Peyer's patch (tissue), 4 donors: ENCODE measurements around the gene LIG1. TPM values are rescaled to one million over a fixed set of nuclear protein-coding genes. Genes with fewer than 3 reads are reported as not detected.
A peak's percentile ranks its signal among the peaks of the same experiment; 100 is the strongest.

Experiments
- DNase-seq, 3 donors: peaks; one replicate each; pipeline ENCODE4 v3.0.0-alpha.2; 2017 to 2019
- H3K27ac ChIP-seq, 4 donors: fragments of 200-600 bp; sonication (generic); one replicate each; pipeline ENCODE4 v1.5.1; 2016 to 2019
- H3K27me3 ChIP-seq, 2 donors: fragments of 200-600 bp; sonication (generic); one replicate each; pipeline ENCODE4 v1.5.1; 2019
- H3K36me3 ChIP-seq, 3 donors: fragments of 200-600 bp; sonication (generic); one replicate each; pipeline ENCODE4 v1.5.1; 2016 to 2019
- H3K4me1 ChIP-seq, 4 donors: fragments of 200-600 bp; sonication (generic); one replicate each; pipeline ENCODE4 v1.5.1; 2016 to 2019
- H3K4me3 ChIP-seq, 4 donors: fragments of 200-600 bp; sonication (generic); 1 replicate in 3 of 4; 2 replicates in 1 of 4; pipeline ENCODE4 v1.5.1; 2016 to 2019; ENCODE audit warnings: mild to moderate bottlenecking in 1 of 4
- H3K9me3 ChIP-seq, 4 donors: fragments of 200-600 bp; sonication (generic); one replicate each; pipeline ENCODE4 v1.5.1; 2016 to 2019; ENCODE audit warnings: mild to moderate bottlenecking in 1 of 4
- POLR2A ChIP-seq, 2 donors: fragments of 450-650 bp; IDR thresholded peaks; one replicate each; pipeline ENCODE4 v1.5.1; 2017; ENCODE audit warnings: antibody characterized with exemption in 2 of 2, mild to moderate bottlenecking in 2 of 2, moderate library complexity in 2 of 2
- total RNA-seq, 4 donors: library from RNA; depleted of rRNA; stranded (reverse); fragments of >200 nt; gene quantifications; one replicate each; pipeline ENCODE4 v1.1.0, GENCODE V29; 2016
- TF ChIP-seq, protein P1 (sequence below), 6 experiments: fragments of 450-650 bp in 4 of 6; fragments of 200-600 bp in 2 of 6; sonication (generic) in 1 of 6; IDR thresholded peaks; one replicate each; pipeline ENCODE4 v1.5.1; 2017 to 2019; ENCODE audit warnings: antibody characterized with exemption in 6 of 6, mild to moderate bottlenecking in 3 of 6, moderate library complexity in 1 of 6

LIG1 gene
- total RNA-seq, 4 donors from 2014 or later = 30.3 to 104 (median 32.9) TPM

DNA sequence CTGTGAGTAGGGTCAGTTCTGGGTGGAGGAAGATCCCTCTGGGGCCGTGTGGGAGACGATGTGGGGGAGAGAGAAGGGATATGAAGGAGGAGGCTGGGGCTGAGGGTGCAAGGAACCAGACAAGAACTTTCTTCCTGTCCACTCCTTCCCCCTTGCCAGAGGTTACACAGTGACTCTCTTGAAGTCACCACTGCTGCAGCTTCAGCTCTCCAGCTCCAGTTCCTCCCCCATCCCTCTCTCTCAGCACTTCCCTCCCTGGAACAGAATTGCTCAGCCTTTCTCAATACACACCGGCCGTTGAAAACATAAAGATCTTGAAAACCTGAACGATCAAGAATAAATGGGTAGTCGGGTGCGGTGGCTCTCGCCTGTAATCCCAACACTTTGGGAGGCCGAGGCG, 5.4 kb upstream of the LIG1 start:
- no peaks in the 10 kb centered on the region for H3K27me3 ChIP-seq
- H3K9me3 ChIP-seq = no peaks in the 10 kb centered on the region
- H3K4me3 ChIP-seq = no peak overlapping the region
- peaks cover 0 to 13% (median 0%) of the 10 kb centered on the region in 3 donors for H3K36me3 ChIP-seq
- peaks cover 0 to 10% (median 3%) of the 10 kb centered on the region in 4 donors for H3K4me1 ChIP-seq
- no peak overlapping the region for H3K27ac ChIP-seq
- no peak for TF ChIP-seq POLR2A (IDR thresholded peaks at IDR 0.05)
- TF ChIP-seq, protein P1, sequence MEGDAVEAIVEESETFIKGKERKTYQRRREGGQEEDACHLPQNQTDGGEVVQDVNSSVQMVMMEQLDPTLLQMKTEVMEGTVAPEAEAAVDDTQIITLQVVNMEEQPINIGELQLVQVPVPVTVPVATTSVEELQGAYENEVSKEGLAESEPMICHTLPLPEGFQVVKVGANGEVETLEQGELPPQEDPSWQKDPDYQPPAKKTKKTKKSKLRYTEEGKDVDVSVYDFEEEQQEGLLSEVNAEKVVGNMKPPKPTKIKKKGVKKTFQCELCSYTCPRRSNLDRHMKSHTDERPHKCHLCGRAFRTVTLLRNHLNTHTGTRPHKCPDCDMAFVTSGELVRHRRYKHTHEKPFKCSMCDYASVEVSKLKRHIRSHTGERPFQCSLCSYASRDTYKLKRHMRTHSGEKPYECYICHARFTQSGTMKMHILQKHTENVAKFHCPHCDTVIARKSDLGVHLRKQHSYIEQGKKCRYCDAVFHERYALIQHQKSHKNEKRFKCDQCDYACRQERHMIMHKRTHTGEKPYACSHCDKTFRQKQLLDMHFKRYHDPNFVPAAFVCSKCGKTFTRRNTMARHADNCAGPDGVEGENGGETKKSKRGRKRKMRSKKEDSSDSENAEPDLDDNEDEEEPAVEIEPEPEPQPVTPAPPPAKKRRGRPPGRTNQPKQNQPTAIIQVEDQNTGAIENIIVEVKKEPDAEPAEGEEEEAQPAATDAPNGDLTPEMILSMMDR (IDR thresholded peaks at IDR 0.05) = no peak
- DNase-seq = no peak

DNA sequence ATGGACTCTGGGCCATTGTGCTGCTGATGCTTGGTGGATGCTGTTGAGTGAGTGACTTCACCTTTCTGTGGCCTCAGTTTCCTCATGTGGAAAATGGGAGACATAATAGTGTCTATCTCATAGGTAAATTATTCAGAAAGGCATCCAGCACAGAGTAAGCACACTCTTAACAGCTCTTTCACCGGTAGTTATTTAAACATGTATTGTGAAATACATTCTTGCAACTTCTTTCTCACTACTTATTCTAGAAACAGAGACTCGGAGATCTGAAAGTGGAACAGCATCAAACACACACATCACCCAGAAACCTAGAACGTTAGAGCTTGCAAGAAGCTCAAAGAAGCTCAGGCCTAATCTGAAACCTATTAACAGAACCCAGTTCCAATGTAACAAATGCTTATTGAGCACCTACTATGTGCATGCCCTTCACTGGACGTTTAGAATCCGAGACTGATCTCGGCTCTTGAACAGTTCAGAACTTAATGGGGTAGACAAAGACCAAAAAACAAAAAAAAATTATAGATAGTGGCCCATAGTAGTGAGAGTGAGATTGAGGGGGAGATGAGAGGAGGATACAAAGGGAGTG, 4.4 kb upstream of the LIG1 start:
- Histone ChIP-seq H3K36me3 (peaks cover 0 to 13% (median 0%) of the 10 kb centered on the region in 3 donors), H3K4me1 (peaks cover 0 to 10% (median 3%) of the 10 kb centered on the region in 4 donors), H3K4me3 (no peak overlapping the region), H3K27ac (no peak overlapping the region), H3K27me3 (no peaks in the 10 kb centered on the region), H3K9me3 (no peaks in the 10 kb centered on the region)
- TF ChIP-seq, protein P1 (IDR thresholded peaks at IDR 0.05) = no peak
- no peak for TF ChIP-seq POLR2A (IDR thresholded peaks at IDR 0.05)
- DNase-seq = no peak

DNA sequence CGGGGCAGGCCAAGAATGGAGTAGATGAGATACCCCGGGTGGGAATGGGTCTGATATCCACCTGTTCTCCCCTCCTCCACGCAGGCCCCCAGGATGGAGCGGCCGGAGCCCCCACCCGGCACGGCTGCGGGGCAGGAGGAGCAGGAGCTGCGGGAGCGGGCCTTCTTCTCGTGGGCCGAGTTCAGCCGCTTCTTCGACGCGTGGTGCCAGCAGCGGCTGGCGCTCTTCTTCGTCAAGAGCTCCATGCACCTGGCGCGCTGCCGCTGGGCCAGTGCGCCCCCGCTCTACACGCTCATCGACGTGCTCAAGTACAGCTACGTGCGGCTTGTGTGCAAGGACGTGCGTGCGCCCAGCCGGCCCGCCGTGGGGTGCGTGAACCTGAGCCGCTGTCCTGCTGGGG, 1.6 kb upstream of the LIG1 start:
- DNase-seq = no peak
- Histone ChIP-seq H3K9me3 (no peaks in the 10 kb centered on the region), H3K4me3 (no peak overlapping the region), H3K27ac (no peak overlapping the region), H3K27me3 (no peaks in the 10 kb centered on the region), H3K36me3 (peaks cover 0 to 13% (median 0%) of the 10 kb centered on the region in 3 donors), H3K4me1 (peaks cover 0 to 13% (median 3%) of the 10 kb centered on the region in 4 donors)
- TF ChIP-seq POLR2A (IDR thresholded peaks at IDR 0.05) = no peak
- TF ChIP-seq, protein P1 (IDR thresholded peaks at IDR 0.05) = no peak

DNA sequence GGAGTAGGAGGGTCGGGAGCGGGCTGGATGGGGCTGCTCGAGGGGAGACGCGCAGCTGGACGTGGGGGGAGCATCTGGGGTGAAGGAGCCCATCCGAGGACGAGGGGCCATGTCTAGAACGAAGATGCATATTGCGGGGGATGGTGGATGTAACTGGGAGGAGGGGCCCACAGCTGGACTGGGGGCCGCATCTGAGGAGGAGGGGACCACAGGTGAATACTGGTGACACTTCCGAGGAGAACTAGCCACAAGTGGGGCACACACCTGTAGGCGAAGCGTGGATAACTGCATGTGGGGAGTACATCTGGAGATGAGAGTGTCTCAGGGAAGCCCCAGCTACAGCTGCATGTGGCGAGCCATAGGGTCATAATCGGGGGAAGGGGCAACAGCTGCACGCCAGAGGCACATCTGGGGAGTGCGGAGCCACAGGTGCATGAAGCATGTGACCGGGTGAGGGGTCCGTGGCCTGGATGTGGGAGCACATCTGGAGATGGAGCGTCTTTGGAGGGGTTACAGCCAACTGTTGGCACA, 738 bp upstream of the LIG1 start:
- Histone ChIP-seq H3K27ac (peak overlapping the region; percentile 91 to 95 (median 94)), H3K4me3 (peak overlapping the region; percentile 76 to 96 (median 86)), H3K9me3 (no peaks in the 10 kb centered on the region), H3K27me3 (no peaks in the 10 kb centered on the region), H3K4me1 (peaks cover 0 to 13% (median 3%) of the 10 kb centered on the region in 4 donors), H3K36me3 (peaks cover 0 to 13% (median 0%) of the 10 kb centered on the region in 3 donors)
- no peak for DNase-seq
- TF ChIP-seq POLR2A (IDR thresholded peaks at IDR 0.05) = no peak
- TF ChIP-seq, protein P1 (IDR thresholded peaks at IDR 0.05) = no peak

DNA sequence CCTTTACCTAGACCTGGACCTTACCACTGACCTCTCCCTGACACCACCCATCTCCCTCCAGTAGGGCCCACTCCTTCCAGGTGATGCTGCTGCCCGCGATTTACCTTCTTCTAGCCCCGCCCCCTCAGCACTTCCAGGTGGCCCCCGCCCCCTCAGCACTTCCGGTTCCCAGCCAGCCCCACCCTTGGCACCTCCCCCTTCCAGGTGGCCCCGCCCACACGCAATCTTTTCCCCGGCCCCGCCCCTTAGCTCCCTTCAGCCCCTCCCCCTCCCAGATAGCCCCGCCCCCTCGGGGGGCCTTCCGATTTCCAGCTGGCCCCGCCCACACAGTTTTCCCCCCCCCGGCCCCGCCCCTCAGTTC, 586 bp downstream of the LIG1 start:
- Histone ChIP-seq H3K27me3 (no peaks in the 10 kb centered on the region), H3K4me3 (peak overlapping the region; percentile 76 to 96 (median 86)), H3K27ac (peak overlapping the region; percentile 91 to 95 (median 94)), H3K36me3 (peaks cover 0 to 5% (median 0%) of the 10 kb centered on the region in 3 donors), H3K4me1 (peaks cover 0 to 13% (median 3%) of the 10 kb centered on the region in 4 donors), H3K9me3 (no peaks in the 10 kb centered on the region)
- TF ChIP-seq, protein P1 (IDR thresholded peaks at IDR 0.05) = no peak
- TF ChIP-seq POLR2A (IDR thresholded peaks at IDR 0.05) = no peak
- peak; percentile 92 to 96 (median 95) for DNase-seq
